ENCODE data around the gene PHF12. TPM values are rescaled to one million over a fixed set of nuclear protein-coding genes. Genes with fewer than 3 reads are reported as not detected.
A peak's percentile ranks its signal among the peaks of the same experiment; 100 is the strongest.

Gene PHF12
- total and polyA plus RNA-seq, 2 of the 8 experiments (the other 6 are each of a cell fraction or from before 2014, with no cell fraction given) = 38.8 to 65.7 TPM

GRCh38 chr17:28955408-28955807 is 4.1 kb upstream of the PHF12 start:
- no peak overlapping the region for H3K14ac ChIP-seq (ENCODE audit: insufficient read length)
- POLR2A ChIA-PET (ENCODE audit: partially characterized antibody) = no interaction called here
- TF ChIP-seq BCL11A (IDR thresholded peaks at IDR 0.05; ENCODE audit: low read depth in 2 of 2, low read length in 2 of 2) (no peak), NRF1 (IDR thresholded peaks at IDR 0.05; ENCODE audit: low read depth, low read length) (no peak), SIX5 (IDR thresholded peaks at IDR 0.05; ENCODE audit: low read depth, low read length) (no peak), POU5F1 (IDR thresholded peaks at IDR 0.05; ENCODE audit: low read depth, low read length) (no peak), SP1 (IDR thresholded peaks at IDR 0.05; ENCODE audit: low read depth, low read length) (no peak), BACH1 (IDR thresholded peaks at IDR 0.05; ENCODE audit: low read length) (no peak), HDAC6 (IDR thresholded peaks at IDR 0.05; ENCODE audit: low read depth, low read length) (no peak), EP300 (IDR thresholded peaks at IDR 0.05; ENCODE audit: borderline replicate concordance in 1 of 2, low read depth in 2 of 2, low read length in 2 of 2) (no peak), POLR2A (IDR thresholded peaks at IDR 0.05; ENCODE audit: control extremely low read depth in 1 of 2, low read depth in 2 of 2, low read length in 2 of 2) (no peak), SP2 (IDR thresholded peaks at IDR 0.05; ENCODE audit: low read length) (no peak), RBBP5 (IDR thresholded peaks at IDR 0.05; ENCODE audit: borderline replicate concordance, low read depth, low read length) (no peak), SP4 (IDR thresholded peaks at IDR 0.05; ENCODE audit: low read length) (no peak), TAF7 (optimal IDR thresholded peaks at IDR 0.05; ENCODE audit: borderline replicate concordance, low read depth, low read length) (no peak), CTBP2 (IDR thresholded peaks at IDR 0.05; ENCODE audit: borderline replicate concordance, insufficient read depth, insufficient read length, low read length) (no peak)
- TF ChIP-seq, protein P1, sequence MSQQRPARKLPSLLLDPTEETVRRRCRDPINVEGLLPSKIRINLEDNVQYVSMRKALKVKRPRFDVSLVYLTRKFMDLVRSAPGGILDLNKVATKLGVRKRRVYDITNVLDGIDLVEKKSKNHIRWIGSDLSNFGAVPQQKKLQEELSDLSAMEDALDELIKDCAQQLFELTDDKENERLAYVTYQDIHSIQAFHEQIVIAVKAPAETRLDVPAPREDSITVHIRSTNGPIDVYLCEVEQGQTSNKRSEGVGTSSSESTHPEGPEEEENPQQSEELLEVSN (IDR thresholded peaks at IDR 0.05) = no peak
- no peak overlapping the region for H4K91ac ChIP-seq (replicated peaks; ENCODE audit: insufficient read length, low read length)
- H3K4me1 ChIP-seq (replicated peaks in 1 of 4; ENCODE audit: control insufficient read depth in 3 of 4, insufficient read depth in 4 of 4, low read length in 3 of 4) = peaks cover 7 to 24% (median 11%) of the 10 kb centered on the region in 4 experiments; a peak in 5 of 7 replicates
- H3K18ac ChIP-seq (ENCODE audit: extremely low read depth, low read length) = no peak overlapping the region
- no peak overlapping the region for H4K5ac ChIP-seq (ENCODE audit: insufficient read length, low read depth, low read length)
- no peak overlapping the region for H3K4me2 ChIP-seq (ENCODE audit: insufficient read depth in 1 of 2, low read depth in 2 of 2, low read length in 2 of 2)
- no peaks in the 10 kb centered on the region for H3K9me3 ChIP-seq (ENCODE audit: insufficient read depth in 2 of 2, low read depth in 1 of 2, low read length in 1 of 2)
- no peak overlapping the region for H2AK5ac ChIP-seq (ENCODE audit: low read depth, low read length)
- H3K79me1 ChIP-seq (ENCODE audit: low read depth, low read length) = no peaks in the 10 kb centered on the region; the same call in 1 of the 2 replicates
- no peak overlapping the region; a peak in 1 of 7 replicates for H3K9ac ChIP-seq (replicated peaks in 1 of 4; ENCODE audit: extremely low read depth in 1 of 4, low read depth in 3 of 4, low read length in 3 of 4)
- H2BK12ac ChIP-seq (ENCODE audit: low read depth, low read length) = no peak overlapping the region
- no peak overlapping the region for H3K56ac ChIP-seq (replicated peaks; ENCODE audit: insufficient read length, low read depth, low read length)
- H2BK5ac ChIP-seq (ENCODE audit: low read depth, low read length) = 0 out of 2 replicates have a peak overlapping the region, but pooled peaks have one; percentile 18
- CTCF ChIA-PET (ENCODE audit: partially characterized antibody) = interaction anchor here (0.5 to 15.6 kb wide), 6 partner anchors 8 to 264 kb away, joined by 3 to 548 read pairs (median 4); no protein-coding TSS in a partner anchor
- H2BK20ac ChIP-seq (ENCODE audit: low read length) = no peak overlapping the region
- H3K23me2 ChIP-seq (ENCODE audit: low read depth, low read length) = peaks cover 6% of the 10 kb centered on the region
- H3K23ac ChIP-seq (ENCODE audit: insufficient read length) = no peak overlapping the region
- DNase-seq (ENCODE audit: low read depth in 1 of 2, low spot score in 2 of 2) = no peak
- no peak overlapping the region for H3K27ac ChIP-seq (ENCODE audit: low read depth, low read length)
- no peaks in the 10 kb centered on the region for H4K20me1 ChIP-seq (replicated peaks in 1 of 2; ENCODE audit: control insufficient read depth in 1 of 2, insufficient read depth in 2 of 2, low read length in 2 of 2)
- H2BK15ac ChIP-seq (ENCODE audit: low read length) = no peak overlapping the region
- no peak overlapping the region for H2AFZ ChIP-seq (ENCODE audit: low read length)
- H4K8ac ChIP-seq (ENCODE audit: extremely low read depth, insufficient read depth, low read length) = no peak overlapping the region
- no peaks in the 10 kb centered on the region for H3K36me3 ChIP-seq (ENCODE audit: control insufficient read depth in 2 of 4, insufficient read depth in 4 of 4, low read length in 3 of 4)
- peaks cover 0 to 4% of the 10 kb centered on the region in 2 experiments; a peak in 2 of 4 replicates for H3K79me2 ChIP-seq (ENCODE audit: control insufficient read depth in 1 of 2, insufficient read depth in 2 of 2, low read length in 2 of 2)
- H2BK120ac ChIP-seq (replicated peaks; ENCODE audit: low read depth, low read length) = no peak overlapping the region
- H3K4ac ChIP-seq (replicated peaks; ENCODE audit: insufficient read length, low read depth, low read length) = no peak overlapping the region
- H3K4me3 ChIP-seq (ENCODE audit: extremely low read depth in 1 of 4, insufficient read depth in 2 of 4, low read depth in 3 of 4, low read length in 4 of 4) = no peak overlapping the region
- H3K27me3 ChIP-seq (replicated peaks in 1 of 4; ENCODE audit: control insufficient read depth in 3 of 4, extremely low read depth in 1 of 4, insufficient read depth in 3 of 4, low read length in 3 of 4) = no peaks in the 10 kb centered on the region
- no peak for FAIRE-seq
- WGBS, 2 experiments (ENCODE audit: extremely low coverage in 1 of 2, insufficient coverage in 1 of 2, insufficient read length in 1 of 2, insufficient replicate concordance in 2 of 2, low coverage in 1 of 2, low lambda C conversion rate in 2 of 2, missing lambda C conversion rate in 1 of 2) = 100% methylated on average over 5 of the region's 5 CpGs; no CpG with 5 or more reads in 1 of the 2 experiments
